ENCODE measurements around the gene SLC4A3.

DNA sequence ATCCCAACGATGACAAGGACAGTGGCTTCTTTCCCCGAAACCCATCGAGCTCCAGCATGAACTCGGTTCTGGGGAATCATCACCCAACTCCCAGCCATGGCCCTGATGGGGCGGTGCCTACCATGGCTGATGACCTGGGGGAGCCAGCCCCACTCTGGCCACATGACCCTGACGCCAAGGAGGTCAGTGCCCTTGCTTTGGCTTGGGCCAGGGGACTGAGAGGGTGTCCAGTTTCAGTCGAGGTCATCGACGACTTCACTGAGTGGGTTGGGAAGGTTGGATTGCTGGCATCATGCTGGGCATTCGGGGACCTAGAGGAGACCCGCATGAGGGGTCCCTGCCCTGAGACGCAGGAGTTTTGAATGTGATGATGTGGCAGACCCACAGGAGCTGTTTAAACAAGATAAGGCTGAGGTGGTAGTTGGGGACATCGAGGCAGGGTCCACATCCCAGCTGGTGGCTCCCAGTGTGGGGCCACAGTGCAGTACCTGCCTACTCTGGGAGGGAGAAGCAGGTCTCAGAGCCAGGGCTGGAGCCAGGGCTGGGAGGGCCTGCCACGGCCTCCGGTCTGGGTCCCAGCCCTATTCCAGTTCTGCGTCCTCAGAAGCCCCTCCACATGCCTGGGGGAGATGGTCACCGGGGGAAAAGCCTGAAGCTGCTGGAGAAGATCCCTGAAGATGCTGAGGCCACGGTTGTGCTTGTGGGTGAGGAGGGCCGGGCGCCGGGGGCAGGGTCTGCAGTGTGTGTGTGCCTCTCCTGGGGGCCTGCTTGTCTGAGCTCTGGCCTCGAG lies 6.0 kb downstream of the SLC4A3 start:
- TF ChIP-seq, protein P1, sequence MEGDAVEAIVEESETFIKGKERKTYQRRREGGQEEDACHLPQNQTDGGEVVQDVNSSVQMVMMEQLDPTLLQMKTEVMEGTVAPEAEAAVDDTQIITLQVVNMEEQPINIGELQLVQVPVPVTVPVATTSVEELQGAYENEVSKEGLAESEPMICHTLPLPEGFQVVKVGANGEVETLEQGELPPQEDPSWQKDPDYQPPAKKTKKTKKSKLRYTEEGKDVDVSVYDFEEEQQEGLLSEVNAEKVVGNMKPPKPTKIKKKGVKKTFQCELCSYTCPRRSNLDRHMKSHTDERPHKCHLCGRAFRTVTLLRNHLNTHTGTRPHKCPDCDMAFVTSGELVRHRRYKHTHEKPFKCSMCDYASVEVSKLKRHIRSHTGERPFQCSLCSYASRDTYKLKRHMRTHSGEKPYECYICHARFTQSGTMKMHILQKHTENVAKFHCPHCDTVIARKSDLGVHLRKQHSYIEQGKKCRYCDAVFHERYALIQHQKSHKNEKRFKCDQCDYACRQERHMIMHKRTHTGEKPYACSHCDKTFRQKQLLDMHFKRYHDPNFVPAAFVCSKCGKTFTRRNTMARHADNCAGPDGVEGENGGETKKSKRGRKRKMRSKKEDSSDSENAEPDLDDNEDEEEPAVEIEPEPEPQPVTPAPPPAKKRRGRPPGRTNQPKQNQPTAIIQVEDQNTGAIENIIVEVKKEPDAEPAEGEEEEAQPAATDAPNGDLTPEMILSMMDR (conservative IDR thresholded peaks at IDR 0.05; ENCODE audit: low read depth, low read length) = no peak
- TF ChIP-seq EZH2 (IDR thresholded peaks at IDR 0.05; ENCODE audit: borderline replicate concordance, low read depth, low read length, poor library complexity, severe bottlenecking) = no peak
